Skin epidermis (tissue), 12 donors: ENCODE results near the gene GUCY2C.
"Not testable (repeated sequence)": the region's sequence is repeated elsewhere in the genome, so short reads cannot be mapped to it uniquely, and the experiment has no call there.

Source experiments
- H3K27ac ChIP-seq, 21 experiments: fragments of 200-600 bp; sonication (generic) in 11 of 21; one replicate each; pipeline ENCODE4 v1.5.0; 2020; ENCODE audit warnings: mild to moderate bottlenecking in 3 of 21, inconsistent platforms in 2 of 21, moderate library complexity in 2 of 21
- H3K4me3 ChIP-seq, 7 experiments: fragments of 200-600 bp; sonication (generic) in 2 of 7; one replicate each; pipeline ENCODE4 v1.5.0; 2020; ENCODE audit warnings: inconsistent platforms in 2 of 7, mild to moderate bottlenecking in 2 of 7, moderate library complexity in 1 of 7

Gene GUCY2C

DNA sequence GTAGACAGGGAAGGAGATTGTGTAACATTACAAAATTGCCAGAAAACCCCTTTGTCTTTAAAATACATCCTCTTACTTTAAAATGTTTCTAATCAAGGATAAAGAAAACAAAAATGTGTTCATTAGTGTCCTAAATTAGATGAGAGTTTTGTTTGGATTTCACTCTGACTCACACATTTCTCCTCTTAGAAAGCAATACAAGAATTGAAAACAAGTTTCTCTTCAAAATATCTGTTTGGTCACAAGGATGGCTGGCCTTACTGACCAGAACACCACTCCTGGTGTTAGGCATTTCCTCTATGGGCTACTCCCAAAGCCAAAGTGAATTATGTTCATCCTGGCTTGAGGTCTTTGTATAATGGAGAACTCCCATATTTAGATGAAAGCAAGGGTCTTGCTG lies 6.4 kb downstream of the GUCY2C start:
- no peak overlapping the region for H3K4me3 ChIP-seq

DNA sequence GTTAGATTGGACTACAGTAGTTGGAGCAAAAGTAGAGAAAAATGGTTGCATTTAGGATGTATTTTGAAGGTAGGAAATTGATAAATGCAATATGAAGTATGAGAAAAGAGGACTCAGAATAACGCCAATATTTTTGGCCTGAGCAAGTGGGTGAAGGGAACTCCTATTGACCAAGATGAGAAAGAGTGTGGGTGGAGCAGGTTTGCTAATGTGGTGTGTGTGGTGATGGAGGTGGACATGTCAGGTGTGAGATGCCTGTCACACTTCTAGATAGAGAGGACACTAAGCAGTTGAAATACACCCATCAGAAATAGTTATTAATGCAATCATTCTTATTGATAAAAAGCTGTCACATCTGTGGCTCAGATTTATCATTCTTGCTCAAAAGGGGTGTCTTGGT lies 7.3 kb downstream of the GUCY2C start:
- H3K27ac ChIP-seq = no peak overlapping the region

More for the DNA sequence above, 6.4 kb downstream of the GUCY2C start:
- no peak overlapping the region for H3K27ac ChIP-seq

DNA sequence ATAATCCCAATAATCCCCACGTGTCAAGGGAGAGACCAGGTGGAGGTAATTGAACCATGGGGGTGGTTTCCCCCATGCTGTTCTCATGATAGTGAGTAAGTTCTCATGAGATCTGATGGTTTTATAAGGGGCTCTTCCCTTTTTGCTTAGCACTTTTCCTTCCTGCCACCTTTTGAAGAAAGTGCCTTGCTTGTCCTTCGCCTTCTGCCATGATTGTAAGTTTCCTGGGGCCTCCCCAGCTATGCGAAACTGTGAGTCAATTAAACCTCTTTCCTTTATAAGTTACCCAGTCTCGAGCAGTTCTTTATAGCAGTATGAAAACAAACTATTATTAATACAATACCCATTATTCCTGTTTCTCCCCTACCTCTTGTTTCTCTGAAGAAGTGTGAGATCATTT lies 14.2 kb downstream of the GUCY2C start:
- H3K4me3 ChIP-seq, H3K27ac ChIP-seq: not testable (repeated sequence)

More for the DNA sequence above, 7.3 kb downstream of the GUCY2C start:
- no peak overlapping the region for H3K4me3 ChIP-seq

DNA sequence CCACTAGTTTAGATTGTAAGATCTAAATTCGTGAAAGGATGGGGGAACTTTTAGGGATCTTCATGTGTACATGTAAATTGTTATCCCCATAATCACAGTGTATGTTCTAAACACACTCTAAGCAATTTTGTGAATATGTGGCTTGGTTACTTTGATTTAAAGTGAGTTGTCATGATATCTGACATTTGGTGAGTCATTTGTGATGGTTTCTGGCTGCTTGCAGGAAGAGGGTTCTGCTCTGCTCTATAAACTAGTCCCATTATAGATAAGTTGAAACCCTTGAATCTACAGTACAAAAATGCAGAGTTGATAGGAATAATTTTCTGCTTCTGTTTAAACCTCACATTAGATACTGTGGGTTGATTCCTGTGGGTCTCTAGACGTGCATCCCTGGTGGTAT lies 14.8 kb downstream of the GUCY2C start:
- Histone ChIP-seq H3K4me3 (no peak overlapping the region), H3K27ac (no peak overlapping the region)

DNA sequence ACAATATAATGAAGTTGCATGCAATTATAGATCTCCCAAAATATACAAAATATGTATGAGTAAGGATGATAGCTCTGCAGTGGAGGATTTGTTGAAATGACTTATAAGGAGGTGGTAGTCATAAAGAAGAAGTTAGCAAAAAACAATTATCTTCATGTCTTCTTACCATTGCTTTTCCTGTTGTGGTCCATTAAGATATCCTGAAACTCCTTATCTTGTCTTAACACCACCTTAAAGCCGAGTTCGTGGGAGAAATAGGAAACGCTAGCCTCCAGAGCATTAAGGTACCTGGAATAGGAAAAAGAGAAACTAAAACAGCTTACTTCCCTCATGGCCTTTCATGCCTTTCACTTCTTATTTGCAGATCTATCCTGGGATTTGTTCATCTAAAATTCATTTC lies 15.2 kb downstream of the GUCY2C start:
- no peak overlapping the region for H3K27ac ChIP-seq
- no peak overlapping the region for H3K4me3 ChIP-seq

DNA sequence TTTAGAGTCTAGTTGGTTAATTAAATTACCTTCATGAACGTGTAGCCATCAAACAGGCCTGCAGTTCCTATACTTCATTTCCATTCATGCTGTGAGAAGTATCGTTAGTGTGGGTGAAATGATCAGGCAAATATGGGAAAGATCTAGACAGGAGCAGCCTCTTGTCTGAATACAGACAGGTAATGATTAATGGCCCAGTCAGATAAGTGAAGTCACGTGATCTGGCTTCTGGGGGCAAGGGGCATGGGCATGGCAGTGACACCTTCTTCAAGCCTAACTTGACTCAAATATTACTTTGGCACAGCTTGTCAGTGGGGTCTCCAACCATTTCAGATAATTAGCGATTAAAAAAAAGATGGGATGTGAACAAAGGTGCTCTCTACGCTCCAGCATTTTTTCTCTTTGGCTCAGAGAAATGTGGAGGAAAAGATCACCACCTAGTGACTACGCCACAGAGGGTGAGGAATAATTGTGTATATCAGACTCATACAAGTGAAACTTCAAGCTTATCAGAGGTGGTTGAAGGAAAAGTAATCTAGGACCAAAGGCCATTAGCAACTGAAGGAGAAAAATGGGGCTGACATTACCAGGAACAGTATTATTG lies 17.8 kb downstream of the GUCY2C start:
- no peak overlapping the region for H3K4me3 ChIP-seq
- H3K27ac ChIP-seq = no peak overlapping the region

DNA sequence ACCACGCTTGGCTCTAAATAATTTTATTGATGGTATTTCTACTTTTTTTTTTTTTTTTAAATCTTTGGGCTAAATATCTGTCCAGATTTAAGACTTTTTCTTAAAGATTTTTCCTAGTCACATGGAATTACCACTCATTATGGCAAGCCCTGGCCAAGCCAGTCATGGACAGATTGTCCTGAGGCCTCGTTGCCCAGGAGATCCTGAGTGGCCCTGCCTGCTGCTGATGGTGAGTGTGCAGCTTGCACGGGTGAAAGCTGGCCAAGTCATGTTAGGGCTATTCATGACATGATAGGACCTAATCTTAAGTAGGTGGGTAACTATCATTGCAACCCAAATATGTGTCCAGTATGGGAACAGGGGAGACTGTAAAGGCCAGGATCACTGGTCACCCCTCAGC lies 27.8 kb downstream of the GUCY2C start:
- no peak overlapping the region for H3K4me3 ChIP-seq
- no peak overlapping the region for H3K27ac ChIP-seq

DNA sequence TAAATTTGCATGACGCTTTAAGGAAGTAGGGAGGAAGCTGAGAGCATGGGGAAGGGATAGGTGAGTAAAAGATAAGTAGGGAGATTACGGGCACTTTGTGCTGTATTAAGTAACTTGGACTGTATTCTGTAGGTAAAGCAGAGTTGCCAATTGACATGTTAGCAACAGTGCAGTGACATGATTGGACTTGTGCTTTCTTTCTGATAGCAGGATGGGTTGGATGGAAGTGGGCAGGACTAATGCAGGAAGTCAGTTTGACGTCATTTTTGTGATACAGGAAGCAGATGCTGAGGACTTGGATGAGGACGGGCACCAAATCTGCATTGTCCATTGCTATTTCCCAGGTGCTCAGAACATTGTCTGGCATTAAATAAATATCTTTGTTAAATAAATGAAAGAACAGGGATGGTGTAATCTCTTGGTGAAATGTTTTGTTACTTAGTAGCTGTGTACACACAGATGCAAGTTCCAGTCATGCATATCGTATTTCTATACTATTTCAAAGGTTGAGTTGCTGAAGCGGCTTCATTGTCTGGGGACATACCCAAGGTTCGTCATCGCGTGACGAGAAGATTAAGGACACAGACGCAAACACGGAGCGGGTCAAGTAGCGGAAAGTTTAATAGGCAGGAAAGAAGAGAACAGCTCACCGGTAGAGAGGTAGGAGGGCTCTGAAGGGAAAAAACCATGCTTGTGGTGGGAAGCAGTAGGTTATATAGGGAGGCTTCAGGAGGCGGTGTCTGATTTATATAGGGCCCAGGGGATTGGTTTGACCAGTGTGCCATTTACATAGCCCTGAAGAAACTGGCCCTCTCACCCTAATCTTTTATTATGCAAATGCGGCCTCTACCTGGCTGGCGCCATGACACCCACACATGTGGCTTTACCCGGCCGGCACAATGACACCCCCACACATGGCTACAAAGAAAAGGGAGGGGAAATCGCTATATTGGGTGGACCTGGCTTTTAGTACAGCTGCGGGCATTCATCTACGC lies 30.7 kb downstream of the GUCY2C start:
- H3K27ac ChIP-seq = no peak overlapping the region
- H3K4me3 ChIP-seq = peak overlapping the region in 1 of 7 experiments; percentile 16

DNA sequence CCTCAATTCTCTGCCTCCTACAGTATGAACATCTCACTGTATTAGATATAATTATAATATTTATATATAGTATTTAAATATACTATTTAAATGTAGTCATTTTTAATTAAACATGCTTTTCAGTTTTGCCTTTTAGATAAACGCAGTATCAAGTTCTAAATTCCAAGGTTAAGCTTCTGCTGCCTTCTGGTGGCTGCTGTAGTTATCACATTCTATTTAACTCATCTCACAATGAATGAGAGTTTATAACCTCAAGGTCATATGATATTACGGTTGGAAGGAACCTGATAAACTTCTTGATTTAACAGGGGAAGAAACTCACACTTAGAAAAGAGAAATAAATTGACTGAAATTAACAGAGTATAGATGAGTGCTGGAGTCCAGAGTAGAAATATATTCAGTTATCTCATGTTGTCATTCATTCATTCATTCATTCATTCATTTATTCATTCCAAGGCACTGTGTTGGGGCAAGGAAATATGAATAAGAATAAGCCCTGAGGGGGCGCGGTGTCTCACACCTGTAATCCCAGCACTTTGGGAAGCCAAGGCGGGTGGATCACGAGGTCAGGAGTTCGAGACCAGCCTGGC lies 31.9 kb downstream of the GUCY2C start:
- Histone ChIP-seq H3K27ac (no peak overlapping the region), H3K4me3 (no peak overlapping the region)

DNA sequence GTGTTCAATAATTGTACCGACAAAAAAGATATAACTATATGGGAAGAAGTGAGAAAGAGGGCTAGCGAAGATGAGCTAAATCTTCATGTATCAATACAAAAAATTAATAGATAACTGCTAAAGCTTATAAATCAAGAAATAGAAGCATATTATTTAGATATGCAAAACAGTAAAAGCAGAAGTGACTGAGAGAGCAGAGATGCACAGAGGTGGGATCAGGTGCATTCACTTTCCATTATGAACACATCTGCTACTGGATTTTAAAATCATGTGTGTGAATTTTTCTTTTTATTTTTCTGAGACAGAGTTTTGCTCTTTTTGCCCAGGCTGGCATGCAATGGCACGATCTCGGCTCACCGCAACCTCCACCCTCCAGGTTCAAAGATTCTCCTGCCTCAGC lies 33.4 kb downstream of the GUCY2C start:
- Histone ChIP-seq H3K27ac (no peak overlapping the region), H3K4me3 (no peak overlapping the region)

DNA sequence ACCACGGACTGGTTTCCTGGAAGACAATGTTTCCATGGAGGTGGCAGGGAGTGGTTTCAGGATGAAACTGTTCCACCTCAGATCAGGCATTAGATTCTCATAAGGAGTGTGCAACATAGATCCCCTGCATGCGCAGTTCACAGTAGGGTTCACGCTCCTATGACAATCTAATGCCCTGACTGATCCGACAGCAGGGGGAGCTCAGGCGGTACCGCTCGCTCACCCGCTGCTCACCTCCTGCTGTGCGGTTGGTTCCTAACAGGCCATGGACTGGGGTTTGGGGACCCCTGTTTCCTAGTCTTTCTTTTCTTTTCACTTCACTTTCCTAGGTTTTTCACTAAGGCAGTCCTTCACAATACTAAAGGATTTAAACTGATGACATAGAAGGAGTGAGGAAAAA lies 39.6 kb downstream of the GUCY2C start:
- Histone ChIP-seq H3K27ac (no peak overlapping the region), H3K4me3 (no peak overlapping the region)

DNA sequence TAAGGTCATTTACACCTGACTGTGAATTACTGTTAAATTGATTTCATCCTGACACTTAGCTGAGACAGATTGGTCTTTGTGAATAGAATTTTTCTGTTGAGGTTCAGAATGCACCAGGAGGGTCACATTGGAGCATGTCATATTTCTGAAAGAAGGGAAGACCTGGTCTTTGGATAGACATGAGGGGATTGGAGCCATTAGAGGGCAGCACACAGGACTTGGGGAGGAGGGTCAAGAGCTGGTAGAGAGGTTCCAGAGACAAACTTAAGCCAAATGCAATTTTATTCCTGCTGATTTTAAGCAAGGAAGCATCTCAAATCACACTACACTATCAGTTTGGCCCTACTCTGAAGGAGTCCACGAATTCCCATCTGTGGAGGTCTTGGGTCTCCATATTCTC lies 41.1 kb downstream of the GUCY2C start:
- no peak overlapping the region for H3K27ac ChIP-seq
- no peak overlapping the region for H3K4me3 ChIP-seq

DNA sequence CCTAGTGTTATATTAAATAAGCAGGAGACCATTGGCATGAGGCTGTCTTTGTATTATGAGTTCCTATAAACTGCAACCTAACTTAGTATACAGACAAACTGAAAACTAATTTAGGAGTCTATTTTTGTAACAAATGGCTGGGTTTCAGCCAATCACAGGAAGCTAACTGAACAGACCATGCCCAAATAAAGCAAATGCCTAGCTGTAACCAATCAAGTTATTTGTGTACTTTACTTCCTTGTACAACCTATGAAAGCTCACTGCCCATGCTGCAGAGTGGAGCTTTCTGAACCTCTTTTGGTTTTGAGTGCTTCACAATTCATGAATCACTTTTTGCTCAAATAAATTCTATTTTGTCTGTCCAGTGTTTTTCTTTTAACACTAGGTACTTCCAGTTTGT lies 41.6 kb downstream of the GUCY2C start:
- Histone ChIP-seq H3K27ac (no peak overlapping the region), H3K4me3 (no peak overlapping the region)

DNA sequence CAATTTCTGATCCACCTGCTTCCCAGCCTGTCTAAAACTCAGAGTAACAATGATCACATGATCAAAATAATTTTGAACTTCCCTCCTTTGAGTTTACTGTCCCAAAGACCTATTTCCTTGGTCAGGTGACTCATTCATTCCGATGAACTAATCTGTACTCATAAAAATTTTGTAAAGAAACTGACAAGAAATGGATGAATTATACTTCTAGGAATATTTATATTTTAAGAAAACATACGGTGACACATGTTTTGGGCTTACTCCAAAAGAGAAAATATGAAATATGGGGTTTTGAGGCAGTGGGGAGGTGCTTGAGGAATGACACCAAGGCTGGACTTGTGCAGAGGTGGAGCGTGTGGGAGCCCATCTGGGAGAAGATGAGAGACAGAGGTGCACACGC lies 42.0 kb downstream of the GUCY2C start:
- Histone ChIP-seq H3K27ac (no peak overlapping the region), H3K4me3 (no peak overlapping the region)

DNA sequence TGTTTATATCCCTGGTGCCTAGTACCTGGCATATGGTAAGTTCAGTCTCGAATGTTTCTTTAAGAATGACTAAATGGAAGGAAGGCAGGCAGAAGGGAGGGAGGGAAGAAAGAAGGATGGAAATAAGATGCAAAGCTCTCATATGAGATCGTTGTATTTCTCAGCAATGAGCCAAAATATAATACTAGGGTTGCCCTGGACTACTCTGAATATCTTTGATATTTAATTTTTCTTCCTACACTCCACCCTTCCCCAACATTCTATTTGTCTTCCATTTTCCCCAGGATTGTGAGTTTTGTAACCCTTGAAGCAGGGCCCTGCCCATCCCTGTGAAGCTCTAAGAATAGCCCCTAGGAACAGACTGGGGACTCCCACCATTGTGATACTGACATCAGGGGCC lies 43.9 kb downstream of the GUCY2C start:
- H3K27ac ChIP-seq = no peak overlapping the region
- H3K4me3 ChIP-seq = no peak overlapping the region

DNA sequence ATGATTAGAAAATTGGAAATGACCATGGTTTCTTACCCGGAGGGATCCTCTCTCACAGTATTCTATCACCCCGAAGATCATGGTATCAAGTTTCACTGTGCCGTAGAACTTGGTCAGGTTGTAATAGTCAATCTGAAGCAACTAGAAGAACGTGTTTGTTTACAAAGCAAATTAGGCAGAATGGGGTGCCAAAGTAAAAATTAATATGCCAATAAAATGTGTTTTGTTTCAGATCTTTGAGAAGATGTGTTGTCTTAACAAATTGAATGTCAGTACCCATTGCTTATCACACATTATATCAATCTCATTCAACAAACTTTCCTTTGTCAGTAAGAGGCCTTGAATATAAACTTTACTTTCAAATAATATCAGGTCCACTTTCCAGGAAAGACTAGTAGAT lies 45.0 kb downstream of the GUCY2C start:
- H3K4me3 ChIP-seq = no peak overlapping the region
- H3K27ac ChIP-seq = no peak overlapping the region

DNA sequence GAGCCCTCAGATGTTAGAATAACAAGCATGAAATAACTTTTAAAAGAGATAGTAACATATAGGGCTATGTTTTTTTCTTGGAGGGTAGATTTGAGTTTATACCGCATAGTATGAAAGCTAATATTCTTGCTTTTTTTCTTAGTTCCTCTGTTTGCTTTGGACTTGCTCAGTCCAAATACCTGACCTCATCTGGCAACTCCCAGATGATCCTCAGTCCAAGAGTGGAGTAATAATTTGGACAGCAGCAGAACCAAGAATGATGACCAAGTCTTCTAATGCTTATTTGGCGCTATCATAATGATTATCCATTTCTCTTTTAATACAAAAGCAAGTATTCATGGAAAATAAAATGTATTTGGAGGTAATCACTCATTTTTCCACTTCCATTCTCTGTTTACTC lies 45.6 kb downstream of the GUCY2C start:
- no peak overlapping the region for H3K27ac ChIP-seq

DNA sequence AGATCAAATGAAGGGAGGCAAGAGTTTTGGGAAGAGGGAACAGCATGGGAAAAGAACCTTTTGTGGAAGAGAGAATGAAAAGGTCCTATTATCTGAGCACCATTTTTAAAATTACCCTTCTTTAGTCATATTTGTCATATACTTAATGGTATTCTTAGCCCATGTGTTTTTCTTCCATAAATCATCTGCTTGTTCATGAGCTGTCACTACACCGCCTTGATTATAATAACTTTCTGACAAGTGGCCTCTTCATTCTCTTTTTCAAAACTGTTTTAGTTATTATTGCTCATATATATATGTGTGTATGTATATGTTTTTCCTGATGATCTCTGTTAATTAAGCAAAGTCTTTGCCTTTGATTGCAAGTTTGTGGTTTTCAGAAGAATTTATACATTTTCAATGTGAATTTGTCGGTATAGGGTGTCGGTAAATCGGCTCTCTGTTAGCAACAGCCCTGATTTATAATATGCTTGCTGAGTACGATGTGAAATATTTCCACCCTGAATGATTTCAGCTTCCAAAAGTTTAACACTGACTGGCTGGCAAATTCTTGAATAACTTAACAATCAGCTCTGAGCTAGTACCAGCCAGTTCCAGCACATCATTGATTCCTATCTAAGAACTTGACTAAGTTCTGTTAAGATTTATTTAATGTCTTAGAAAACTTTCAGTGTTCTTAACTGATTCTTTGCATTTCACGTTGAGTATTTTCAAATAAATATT lies 49.2 kb downstream of the GUCY2C start:
- Histone ChIP-seq H3K4me3 (no peak overlapping the region), H3K27ac (no peak overlapping the region)

More for the DNA sequence above, 45.6 kb downstream of the GUCY2C start:
- no peak overlapping the region for H3K4me3 ChIP-seq

DNA sequence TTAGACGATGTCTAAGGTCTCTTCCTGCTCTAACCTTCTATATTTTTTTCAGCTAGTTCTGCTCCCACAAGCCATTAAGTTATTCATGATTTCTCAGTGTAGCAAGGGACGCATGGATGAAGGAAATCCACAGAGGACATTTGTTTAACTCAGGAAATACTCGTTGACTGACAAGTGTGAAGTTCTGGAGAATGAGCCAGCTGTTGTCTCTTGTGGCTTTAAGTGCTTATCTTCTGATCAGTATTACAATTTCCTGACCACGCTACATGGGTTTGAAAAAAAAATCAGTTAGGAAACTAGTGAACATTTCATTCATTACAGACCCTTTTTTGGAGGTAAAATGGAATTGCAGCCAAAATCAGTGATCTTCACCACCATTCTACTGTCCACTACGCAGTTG lies 53.1 kb downstream of the GUCY2C start:
- H3K27ac ChIP-seq = no peak overlapping the region
- no peak overlapping the region for H3K4me3 ChIP-seq

DNA sequence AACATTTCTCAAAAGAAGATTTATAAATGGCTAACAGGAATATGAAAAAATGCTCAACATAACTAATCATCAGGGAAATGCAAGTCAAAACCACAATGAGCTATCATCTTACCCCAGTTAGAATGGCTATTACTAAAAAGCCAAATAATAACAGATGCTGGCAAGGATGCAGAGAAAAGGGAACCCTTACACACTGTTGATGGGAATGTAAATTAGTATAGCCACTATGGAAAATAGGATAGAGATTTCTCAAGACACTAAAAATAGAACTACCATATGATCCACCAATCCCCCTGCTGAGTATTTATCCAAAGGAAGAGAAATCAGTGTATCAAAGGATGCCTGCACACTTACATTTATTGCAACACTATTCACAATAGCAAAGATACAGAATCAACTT lies 58.3 kb downstream of the GUCY2C start:
- Histone ChIP-seq H3K27ac (no peak overlapping the region), H3K4me3 (no peak overlapping the region)
